GM19193 (cell line): ENCODE measurements around the gene MIPOL1.

Source experiments
- POLR2A ChIP-seq: IDR thresholded peaks from 4 replicates; pipeline ENCODE4 v1.6.1; 2011; ENCODE audit not compliant: insufficient read depth, insufficient read length; ENCODE audit errors: extremely low read depth

MIPOL1 gene

GRCh38 chr14:37179896-37180502 is 17.7 kb upstream of the MIPOL1 start:
- TF ChIP-seq POLR2A = no peak

GRCh38 chr14:37181441-37181840 is 16.3 kb upstream of the MIPOL1 start:
- TF ChIP-seq POLR2A = no peak

GRCh38 chr14:37185670-37186069 is 12.1 kb upstream of the MIPOL1 start:
- no peak for TF ChIP-seq POLR2A

GRCh38 chr14:37186865-37187264 is 10.9 kb upstream of the MIPOL1 start:
- no peak for TF ChIP-seq POLR2A

GRCh38 chr14:37187294-37187693 is 10.4 kb upstream of the MIPOL1 start:
- TF ChIP-seq POLR2A = no peak

GRCh38 chr14:37194698-37195097 is 3.0 kb upstream of the MIPOL1 start:
- no peak for TF ChIP-seq POLR2A

- no peak for TF ChIP-seq POLR2A
Measured at GRCh38 chr14:37195327-37195726, 2.4 kb upstream of the MIPOL1 start.

GRCh38 chr14:37196604-37197420 is 925 bp upstream of the MIPOL1 start:
- TF ChIP-seq POLR2A = no peak

GRCh38 chr14:37198273-37198598 is 499 bp downstream of the MIPOL1 start:
- TF ChIP-seq POLR2A = no peak

- no peak for TF ChIP-seq POLR2A
Measured at GRCh38 chr14:37198907-37199306, 1.2 kb downstream of the MIPOL1 start.

GRCh38 chr14:37201724-37202123 is 4.0 kb downstream of the MIPOL1 start:
- no peak for TF ChIP-seq POLR2A

GRCh38 chr14:37202265-37202664 is 4.5 kb downstream of the MIPOL1 start:
- TF ChIP-seq POLR2A = no peak

- TF ChIP-seq POLR2A = no peak
Measured at GRCh38 chr14:37202812-37203211, 5.1 kb downstream of the MIPOL1 start.

- no peak for TF ChIP-seq POLR2A
Measured at GRCh38 chr14:37203423-37203822, 5.7 kb downstream of the MIPOL1 start.

GRCh38 chr14:37210448-37210847 is 12.7 kb downstream of the MIPOL1 start:
- TF ChIP-seq POLR2A = no peak

- TF ChIP-seq POLR2A = no peak
Measured at GRCh38 chr14:37213016-37213415, 15.3 kb downstream of the MIPOL1 start.
